DLD1 (cell line): Measurements from ENCODE around the gene NACAD.
"Not testable (repeated sequence)": the region's sequence is repeated elsewhere in the genome, so short reads cannot be mapped to it uniquely, and the experiment has no call there.

Source experiments
- in situ Hi-C: cut with HindIII; loops from 2 replicates; pipeline ENCODE4 v1.10.0; 2017; ENCODE audit warnings: low sequenced_read_pairs

Gene NACAD

DNA sequence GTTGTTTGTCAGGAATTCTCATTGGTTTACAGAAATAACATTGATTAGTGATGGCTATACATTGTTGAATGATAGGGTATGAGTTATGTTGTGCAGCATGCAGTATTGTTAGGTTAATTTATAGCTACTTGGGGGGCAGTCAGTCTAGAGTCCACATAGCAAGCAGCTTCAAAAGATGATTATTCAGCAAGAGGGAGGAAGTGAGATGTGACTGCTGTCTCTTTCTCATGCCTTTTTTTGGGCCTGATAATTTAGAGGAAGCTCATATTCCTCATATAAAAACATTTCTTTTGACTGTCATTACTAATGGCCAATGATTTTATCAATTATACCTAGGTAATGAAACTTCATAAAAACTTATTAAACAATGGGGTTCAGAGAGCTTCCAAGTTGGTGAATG is 26.2 kb upstream of the NACAD start:
- in situ Hi-C loops = no loop called here

- in situ Hi-C loops = not testable (repeated sequence)
Observed at GRCh38 chr7:45114257-45114656, 25.5 kb upstream of the NACAD start.

DNA sequence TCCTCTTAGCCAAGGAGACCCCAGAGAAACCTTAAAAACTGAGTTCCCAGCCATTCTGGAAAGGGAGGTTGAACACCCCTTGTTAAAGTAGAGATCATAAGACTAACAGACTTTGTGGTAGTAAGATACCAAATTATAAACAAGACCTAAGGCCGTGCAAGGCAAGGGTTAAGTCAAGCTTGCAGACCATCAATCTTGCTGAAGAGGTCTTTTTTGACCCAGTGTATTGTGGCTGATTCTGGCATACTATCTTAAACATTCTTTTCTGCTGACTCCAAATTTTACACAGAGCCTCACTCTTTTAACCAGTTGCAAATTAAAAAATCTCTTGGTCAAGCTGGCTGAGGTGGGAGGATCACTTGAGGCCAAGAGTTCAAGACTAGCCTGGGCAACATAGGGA is 23.9 kb upstream of the NACAD start:
- in situ Hi-C loops = no loop called here

DNA sequence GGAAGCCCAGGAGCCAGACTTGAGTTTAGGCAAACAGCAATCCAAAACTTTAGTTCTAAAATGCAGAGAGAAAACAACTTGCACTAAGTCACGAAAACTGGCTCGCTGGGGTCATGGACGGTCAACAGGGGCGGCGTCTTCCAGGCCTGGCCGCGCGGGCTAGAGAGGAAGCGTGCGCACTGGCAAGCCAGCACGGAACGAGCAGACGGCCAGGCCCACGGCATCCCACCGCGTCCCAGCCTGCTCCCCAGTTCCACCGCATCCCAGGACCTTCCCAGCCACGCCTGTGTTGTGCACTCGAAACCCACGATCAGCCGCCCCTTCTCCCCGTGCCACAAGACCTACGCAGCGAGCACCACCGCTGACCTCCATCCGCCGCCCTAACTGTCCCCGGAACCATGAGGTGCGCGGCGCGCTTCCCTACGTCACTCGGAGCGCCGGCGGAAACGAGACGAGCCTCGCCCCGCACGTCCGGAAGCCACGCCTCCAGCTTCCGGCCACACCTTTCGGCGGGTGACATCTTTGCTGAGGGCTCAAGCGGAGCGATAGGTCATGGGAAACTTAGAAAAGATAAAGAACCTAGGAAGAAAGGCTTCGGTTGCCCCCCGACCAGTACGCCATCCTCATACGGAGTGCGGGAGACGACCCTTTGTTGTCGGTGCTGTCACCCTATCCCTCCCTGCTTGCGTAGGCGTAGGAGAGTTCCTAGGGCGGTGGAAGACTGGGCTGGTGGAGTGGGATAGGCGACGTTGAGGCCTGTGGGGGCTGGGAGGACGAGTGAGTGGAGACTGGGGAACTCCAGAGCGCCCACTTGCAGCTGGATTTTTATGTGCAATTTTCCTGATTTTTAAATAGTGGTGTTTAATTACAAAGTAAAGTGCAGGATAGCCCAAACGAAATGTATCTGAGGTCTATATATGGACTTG is 22.8 kb upstream of the NACAD start, which contains the start of gene TBRG4:
Gene TBRG4 (minus strand): TSS at position 400 of the 926 bp plus-strand sequence. CDS start 2,460 bp downstream, outside the sequence.
- in situ Hi-C loops = no loop called here

DNA sequence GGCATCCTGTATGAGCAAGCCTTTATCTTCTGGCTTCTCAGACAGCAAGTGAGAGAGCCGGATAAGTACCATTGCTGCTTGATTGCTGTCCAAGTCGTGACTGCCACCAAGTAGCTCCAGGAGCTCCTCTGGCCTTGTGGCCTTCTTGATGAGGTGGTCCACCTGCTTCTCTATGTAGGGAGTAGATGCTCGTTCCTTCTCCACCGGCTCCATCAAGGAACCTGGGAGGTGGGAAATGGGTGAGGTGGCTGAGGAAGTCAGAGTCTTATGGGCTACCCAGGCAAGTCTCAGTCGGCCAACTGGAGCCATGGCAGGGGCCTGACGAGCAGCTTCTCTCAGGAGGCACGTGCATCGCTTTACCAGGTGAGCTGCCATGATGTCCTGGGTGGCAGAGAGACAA is 20.1 kb upstream of the NACAD start:
- in situ Hi-C loops = no loop called here

GRCh38 chr7:45107356-45107755 is 18.6 kb upstream of the NACAD start:
- in situ Hi-C loops = no loop called here

- in situ Hi-C loops = no loop called here
Observed at GRCh38 chr7:45106820-45107219, 18.1 kb upstream of the NACAD start.

DNA sequence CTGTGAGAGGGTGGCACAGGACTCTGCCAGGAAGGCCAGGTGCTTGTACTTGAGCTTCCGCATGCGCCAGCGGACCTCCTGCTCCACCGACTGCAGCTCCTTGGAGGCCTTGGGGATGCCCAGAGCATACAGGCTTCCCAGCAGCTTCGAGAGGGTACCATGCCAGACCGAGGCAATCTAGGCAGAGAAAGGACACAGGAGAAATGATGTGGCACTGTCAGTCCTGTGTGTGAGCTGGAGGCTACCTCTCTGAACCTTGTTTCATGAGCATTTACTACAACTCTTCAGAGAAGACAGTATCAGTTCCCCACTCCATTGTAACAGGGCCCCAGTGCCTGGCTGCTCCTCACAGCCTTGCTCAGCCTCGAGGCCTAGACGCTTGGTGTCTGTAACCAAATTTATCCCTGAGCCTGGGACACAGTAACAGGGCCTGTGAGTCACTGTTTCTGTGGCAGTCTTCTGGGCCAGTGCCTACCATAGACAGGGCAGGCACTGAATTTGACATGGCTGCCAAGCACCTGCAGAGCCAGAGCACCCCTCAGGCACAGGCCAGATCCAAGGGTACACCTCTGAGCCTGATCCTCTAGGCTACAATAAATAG is 16.9 kb upstream of the NACAD start:
- in situ Hi-C loops = no loop called here

DNA sequence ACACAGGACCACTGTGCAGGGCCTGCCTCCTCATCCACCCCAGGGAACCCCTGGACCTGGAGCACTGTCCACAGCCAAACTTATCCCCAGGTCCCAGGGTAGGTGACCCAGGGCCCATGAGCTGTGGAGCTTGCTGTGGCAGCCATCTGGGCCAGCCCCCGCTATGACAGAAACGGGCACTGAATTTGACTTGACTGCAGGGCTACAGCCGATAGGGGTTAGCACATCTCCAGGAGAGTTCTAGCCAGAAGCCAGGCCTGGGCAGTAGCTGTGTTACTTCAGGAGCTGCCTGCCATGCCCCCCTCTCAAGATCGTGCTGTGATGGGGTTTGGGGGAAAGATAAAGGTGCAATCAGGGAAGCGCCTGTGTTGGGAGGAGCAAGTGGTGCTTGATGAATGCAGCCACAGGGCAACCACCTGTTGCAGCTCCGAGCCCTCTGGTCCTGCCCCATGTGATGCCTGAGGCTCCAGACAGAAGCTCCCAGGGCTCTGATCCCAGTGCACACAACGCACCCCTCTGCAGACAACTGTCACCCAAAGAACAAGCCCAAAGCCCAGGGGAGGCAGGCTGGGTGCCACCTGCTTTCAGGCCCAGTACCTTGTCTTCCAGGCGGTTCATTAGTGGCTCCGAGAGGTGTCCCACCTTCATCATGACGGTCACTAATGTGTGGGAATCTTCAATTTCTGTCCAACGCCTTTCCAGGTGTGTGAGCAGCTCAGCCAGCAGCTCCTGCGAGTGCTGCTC is 16.2 kb upstream of the NACAD start:
- in situ Hi-C loops = no loop called here

DNA sequence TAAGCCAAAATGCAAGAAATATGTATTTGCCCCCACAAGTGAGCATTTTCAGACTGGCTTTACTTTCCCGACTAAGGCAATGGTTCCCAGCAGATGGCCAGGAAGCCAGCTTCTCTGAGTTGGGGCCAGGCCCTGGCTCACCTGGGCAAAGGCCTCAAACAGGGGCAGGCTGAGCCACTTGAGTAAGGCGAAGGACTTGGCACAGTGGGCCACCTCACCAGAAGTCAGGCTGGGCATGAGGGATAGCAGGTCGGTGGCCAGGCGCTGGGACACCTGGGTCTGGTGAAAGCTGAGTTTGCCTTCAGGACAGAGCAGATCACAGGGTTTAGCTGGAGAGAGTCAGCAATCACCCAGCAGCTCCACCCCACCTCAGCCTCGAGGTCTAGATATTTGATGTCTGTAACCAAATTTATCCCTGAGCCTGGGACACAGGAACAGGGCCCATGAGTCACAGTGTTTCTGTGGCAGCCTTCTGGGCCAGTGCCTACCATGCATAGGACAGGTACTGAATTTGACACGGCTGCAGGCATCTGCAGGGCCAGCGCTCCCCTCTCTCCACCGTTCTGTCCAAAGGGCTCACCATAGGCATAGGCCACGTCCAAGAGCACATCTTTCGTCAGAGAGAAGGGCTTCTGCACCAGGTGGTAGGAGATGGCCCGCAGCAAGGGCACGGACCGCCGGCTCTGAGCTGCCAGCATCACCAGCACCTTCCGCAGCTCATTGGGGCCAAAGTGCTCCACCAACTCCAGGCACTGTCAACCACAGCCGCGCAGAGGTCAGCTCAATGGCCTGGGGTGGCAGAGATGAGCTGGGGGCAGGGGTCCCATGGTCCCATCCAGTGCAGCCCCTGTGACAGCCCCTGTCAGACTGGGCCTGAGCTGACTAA is 15.4 kb upstream of the NACAD start:
- in situ Hi-C loops = no loop called here

GRCh38 chr7:45102785-45103712 is 14.3 kb upstream of the NACAD start:
- in situ Hi-C loops = no loop called here

DNA sequence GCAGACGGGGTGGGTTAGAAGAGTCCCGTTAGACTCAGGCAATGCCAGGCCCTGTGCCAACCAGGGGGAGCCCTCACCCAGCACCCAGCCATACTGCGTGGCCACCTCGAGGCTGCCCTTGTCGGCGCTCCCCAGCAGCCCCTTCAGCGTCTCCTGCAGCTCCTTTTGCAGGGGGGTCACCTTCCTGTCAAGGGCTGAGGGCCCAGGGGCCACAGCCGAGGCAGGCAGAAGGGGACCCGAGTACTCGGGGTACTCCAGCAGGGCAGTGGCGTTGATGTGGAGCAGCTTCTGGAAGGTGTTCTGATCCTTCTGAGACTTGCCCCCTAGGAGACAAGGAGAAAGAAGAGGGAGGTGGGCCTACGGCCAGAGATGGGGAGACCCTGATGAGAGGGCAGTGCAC is 13.0 kb upstream of the NACAD start:
- in situ Hi-C loops = no loop called here

- in situ Hi-C loops = no loop called here
Observed at GRCh38 chr7:45100761-45101480, 12.2 kb upstream of the NACAD start.

GRCh38 chr7:45099891-45100760 is 11.4 kb upstream of the NACAD start:
- in situ Hi-C loops = no loop called here

DNA sequence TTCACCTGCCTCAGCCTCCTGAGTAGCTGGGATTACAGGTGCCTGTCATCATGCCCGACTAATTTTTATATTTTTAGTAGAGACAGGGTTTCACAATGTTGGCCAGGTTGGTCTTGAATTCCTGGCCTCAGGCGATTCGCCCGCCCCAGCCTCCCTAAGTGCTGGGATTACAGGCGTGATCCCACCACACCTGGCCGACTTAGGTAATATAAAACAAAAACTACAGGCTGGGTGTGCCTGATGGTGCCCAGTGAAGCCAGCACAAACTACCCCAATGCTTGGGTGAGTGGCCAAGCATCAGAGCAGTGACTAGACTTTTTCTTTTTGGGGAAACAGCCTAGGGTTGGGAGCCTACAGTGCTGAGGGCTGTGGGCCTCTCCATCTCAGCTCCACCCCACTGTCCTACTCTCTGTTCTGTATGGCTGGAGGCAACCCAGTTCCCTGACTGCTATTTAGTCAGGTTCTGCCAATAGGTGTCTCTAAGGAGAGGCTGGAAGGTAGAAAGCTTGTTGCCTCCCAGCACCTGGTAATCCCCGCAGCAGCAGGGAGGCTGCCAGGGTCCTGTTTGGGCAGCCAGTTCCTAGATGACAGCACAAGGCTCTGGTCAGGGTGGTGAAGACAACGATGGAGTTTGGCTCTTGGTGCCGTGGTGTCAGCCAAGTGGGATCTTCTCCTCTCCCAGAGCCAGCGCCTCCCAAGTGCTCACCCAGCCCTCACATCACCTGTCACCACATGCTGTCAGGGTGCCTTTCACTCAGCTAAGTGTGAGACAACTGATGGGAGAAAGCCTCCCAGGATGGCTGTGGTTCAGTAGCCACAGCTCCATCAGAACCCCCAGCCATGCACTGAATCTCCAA is 10.4 kb upstream of the NACAD start:
- in situ Hi-C loops = no loop called here

DNA sequence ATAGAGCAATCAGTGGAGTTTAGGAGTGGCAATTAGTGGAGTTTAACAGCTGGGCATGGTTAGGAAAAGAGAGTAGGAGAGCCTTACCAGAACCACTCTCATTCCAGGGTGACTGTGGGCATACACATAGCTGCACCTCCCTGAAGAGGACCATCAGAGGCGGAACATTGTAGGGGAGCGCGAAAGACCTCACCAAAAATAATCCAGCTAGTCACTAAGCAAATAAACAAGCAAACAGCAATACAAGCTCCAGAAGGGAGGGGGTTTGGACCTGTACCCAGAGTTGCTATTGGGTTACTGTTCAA is 4.1 kb upstream of the NACAD start:
- in situ Hi-C loops = no loop called here
